NCI-H2196 treated with DMSO at 0.1 percent for 48 hours (cell line): ENCODE data around the gene RNF150.

Source experiments
- DNase-seq: peaks from one replicate; lab custom pipeline; 2025; ENCODE audit not compliant: unreplicated experiment; lab: John Stamatoyannopoulos, UW

Gene RNF150

DNA sequence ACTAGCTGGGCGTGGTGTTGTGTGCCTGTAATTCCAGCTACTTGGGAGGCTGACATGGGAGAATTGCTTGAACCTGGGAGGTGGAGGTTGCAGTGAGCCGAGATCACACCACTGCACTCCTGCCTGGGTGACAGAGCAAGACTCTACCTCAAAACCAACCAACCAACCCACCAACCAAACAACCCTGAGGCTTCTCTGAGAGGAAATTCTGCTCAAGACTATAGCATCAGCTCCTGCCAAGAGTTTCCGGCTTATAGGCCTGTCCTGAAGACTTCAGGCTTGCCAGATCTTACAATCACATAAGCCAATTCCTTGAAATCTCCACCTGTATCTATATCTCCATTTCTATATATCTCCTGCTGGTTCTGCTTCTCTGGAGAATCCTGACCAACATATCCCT is 203.3 kb downstream of the RNF150 start:
- no peak for DNase-seq

DNA sequence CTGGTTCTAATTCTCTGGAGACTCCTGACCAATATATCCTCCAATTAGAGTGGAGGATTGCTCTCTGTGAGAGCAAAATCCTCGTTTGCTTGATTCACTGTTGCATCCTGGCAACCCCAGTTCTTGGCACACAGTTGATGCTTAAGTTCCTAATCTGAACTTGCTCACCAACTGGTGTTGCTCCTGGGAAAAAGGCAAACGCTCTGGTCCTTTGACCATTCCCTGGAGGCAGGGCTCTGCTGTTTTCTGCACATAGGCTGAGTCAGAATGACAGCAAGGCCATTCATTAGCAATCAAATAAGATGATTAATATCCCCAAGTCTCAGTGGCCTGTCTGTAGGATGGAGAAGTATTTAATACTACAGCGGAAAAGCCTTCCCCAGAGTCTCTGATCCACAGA is 204.4 kb downstream of the RNF150 start:
- no peak for DNase-seq

- DNase-seq, result no peak
Observed at GRCh38 chr4:140926672-140927071, 206.6 kb downstream of the RNF150 start.

- DNase-seq, result no peak
Observed at GRCh38 chr4:140925417-140925816, 207.9 kb downstream of the RNF150 start.

GRCh38 chr4:140924761-140925392 is 208.4 kb downstream of the RNF150 start:
- no peak for DNase-seq

GRCh38 chr4:140906993-140907962 is 226.0 kb downstream of the RNF150 start:
- no peak for DNase-seq

DNA sequence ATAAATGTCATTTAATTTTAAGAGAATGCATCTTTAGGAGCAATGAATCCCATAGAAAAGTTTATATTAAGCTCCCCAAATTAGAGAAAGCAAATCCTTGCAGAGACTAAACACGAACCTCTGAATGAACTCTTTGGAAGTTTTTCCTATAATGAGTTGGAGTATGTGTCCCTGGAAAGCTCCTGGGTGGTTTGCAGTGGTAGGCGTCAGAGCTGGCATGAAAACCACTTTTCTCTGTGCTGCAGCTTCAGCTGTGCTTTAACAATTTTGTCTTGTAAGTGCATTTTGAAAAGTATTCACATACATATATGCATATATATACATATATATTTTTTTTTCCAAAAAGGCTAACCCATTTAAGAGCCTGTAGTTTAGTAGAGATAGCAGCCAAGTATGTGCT is 228.4 kb downstream of the RNF150 start:
- DNase-seq, result no peak

DNA sequence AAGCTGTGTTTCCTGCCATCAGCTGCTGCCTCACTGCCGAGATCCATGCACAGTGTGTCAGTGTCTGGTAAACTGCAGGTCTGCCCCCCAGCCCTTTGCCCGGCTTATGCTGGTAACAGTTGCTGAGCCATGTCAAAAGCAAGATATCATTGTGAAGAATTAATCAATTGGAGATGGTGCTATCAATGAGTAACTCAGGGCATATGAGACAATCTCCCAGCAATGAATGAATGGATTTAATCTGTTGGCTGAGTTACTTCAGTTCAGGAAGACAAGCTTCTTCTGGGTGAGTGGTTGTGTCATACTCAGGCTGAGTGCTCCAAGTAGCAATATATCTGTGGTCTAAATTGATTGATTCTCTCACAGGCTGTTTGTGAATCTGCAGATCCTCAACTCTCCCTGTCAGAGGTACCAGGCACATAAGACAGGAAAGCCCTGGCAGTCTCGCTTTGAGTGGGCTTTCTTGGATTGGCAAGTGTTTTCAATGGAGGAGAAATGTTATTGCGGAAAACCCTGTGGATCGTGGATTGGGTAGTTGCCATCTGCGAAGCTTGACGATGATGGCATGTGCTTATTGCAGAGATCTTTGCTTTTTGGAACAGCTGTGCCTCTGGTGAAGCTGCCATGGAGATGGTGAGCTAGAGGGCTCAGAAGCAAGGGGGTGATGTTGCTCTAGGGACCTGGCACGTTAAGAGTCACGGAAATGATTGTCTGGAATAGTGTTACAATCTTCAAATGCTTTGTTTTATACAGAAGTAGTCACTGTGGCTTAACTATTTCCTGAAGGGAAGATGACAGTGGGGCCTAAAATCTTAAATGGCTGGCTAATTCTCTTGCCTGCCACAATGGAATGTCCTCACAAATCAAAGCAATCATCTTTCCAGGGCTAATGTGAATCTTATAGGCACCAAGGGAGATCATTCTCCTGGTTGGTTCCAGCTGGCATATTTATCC is 229.5 kb downstream of the RNF150 start:
- no peak for DNase-seq

DNA sequence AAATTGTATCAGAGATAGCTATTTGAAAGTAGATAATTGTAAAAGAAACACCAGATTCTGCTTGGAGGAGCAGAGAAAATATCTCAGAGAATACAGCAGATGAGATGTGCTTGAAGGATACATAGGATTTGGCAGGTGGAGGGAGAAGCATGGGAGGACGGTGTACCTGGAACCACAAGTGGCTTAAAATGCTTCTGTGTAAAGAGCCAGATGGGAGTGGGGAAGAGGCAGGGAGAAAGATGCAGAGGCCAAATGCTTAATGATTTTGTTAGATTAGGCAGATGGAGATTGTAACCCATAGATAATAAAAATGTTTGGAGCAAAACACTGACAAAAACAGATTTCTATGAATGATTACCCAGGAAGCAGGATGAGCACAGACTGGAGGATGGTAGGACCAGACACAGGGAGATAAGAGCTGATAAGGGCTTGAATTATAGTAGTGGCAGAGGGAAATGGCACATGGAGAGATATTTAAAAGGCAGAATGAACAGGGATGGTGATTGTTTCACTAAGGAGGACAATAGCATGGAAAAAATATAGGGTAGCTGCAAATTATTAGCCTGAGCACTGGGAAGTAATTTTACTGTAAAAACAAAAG is 231.4 kb downstream of the RNF150 start:
- no peak for DNase-seq

DNA sequence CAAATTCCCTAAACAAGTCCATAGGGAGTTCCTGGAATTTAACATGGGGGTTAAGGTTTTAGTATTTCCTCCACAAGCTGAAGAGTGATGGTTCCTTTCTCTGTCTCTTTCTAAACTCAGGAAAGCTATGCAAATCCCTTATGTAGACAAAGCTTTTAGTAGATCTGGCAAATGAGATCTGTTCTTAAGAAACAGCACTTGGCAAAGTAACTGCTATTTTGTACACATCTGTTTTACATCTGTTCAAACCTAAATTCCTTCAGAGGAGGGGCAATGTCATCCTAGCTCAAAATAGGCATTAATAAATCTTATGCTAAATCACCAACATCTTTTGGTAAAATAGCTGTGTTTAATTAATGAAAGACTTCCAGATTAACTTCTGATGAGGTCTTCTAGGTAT is 239.3 kb downstream of the RNF150 start:
- no peak for DNase-seq

GRCh38 chr4:140888054-140888453 is 245.2 kb downstream of the RNF150 start:
- DNase-seq, result no peak

GRCh38 chr4:140887467-140887866 is 245.8 kb downstream of the RNF150 start:
- no peak for DNase-seq

- peak; percentile 10 for DNase-seq
Observed at GRCh38 chr4:140884431-140885058, 248.7 kb downstream of the RNF150 start.

- DNase-seq, result no peak
Observed at GRCh38 chr4:140877781-140878180, 255.5 kb downstream of the RNF150 start.

GRCh38 chr4:140876615-140877364 is 256.5 kb downstream of the RNF150 start:
- DNase-seq, result no peak

DNA sequence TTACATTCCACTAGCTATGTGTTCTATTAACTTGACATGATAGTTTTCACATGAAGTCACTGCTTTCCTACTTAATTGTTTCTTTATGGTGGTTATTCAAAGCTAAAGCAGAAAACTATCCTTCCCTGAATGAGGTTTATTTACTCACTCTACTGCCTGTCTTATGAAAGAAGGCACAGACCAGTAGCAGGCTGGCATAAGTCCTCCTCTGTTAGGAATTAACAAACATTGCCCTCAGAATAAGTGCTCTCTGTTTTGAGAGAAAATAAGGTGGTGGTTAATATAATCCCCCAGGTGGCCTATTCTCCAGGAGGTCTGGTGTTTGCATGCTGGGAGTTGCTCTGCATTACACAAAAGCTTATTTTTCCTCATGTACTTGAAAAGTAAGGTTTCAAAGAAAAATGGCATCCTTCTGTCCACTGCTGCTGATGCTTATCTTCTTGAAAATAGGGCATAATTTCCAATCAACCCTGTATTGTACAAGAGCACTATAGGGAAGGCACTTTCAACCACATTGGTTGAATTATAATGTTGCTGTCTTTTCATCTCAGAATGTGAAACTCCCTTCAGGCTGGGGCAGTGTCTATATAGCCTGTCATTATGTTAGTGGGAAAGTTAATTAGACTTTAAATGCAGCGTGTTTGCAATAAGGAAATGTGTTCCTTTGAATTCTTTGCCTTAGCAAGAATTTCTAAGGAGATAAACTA is 257.4 kb downstream of the RNF150 start:
- DNase-seq, result no peak

DNA sequence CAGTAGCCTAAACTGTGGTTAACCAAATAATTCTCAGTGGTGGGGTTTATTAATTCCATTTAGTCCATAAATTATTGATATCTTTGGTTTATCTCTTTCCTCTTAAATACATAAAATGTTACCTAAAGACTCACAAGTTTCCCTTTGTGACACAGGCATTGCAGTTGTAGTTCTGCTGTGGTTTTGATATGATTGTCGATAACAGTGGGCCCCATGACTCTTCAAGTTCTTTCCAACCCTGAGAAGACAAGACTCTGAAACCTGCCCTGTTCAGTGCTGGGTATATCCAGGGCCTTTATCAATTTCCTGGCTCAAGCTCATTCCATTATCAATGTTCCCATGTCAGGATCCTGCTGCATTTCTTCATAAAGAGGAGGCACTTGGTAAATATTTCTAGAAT is 259.2 kb downstream of the RNF150 start:
- DNase-seq, result no peak

DNA sequence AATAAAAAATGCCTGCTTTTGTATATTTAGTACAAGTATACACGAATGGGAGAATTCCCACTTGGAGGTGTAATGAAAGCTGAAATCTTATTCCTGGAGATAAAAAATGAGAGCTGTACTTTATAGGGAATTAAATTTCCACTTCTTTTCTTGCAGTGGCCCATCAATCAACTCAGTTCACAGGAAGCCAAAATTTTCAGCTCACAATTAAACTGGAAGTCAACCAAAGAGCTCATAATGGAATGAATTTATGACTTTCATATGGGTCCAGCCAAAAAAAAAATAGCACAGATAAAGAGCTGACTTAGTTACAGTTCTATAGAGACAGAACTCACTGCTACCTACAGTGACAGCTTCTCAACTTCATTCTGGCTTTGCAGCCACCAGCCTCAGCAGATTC is 261.9 kb downstream of the RNF150 start:
- no peak for DNase-seq

GRCh38 chr4:140870427-140870826 is 262.8 kb downstream of the RNF150 start:
- no peak for DNase-seq
